HEK293T (cell line): ENCODE measurements around the gene ENTPD1.

Experiments
- CTCF ChIA-PET: fragments of 350-600 bp; formaldehyde crosslinking; extraction: SDS; loops from one replicate; lab custom pipeline; 2021; ENCODE audit warnings: antibody characterized with exemption, inconsistent platforms; lab: Yijun Ruan, JAX
- POLR2A ChIA-PET: fragments of 350-600 bp; formaldehyde crosslinking; extraction: SDS; loops from one replicate; lab custom pipeline; 2020; ENCODE audit warnings: antibody characterized with exemption, inconsistent platforms; lab: Yijun Ruan, JAX
- DNase-seq: peaks from one replicate; pipeline ENCODE4 v3.0.0; 2012; ENCODE audit warnings: mixed read lengths; ENCODE audit errors: extremely low spot score
- ARNT ChIP-seq: fragments of 450-650 bp; IDR thresholded peaks from 2 replicates; pipeline ENCODE4 v1.6.1; 2017; ENCODE audit warnings: mild to moderate bottlenecking
- BHLHE40 ChIP-seq: fragments of 450-650 bp; IDR thresholded peaks from 2 replicates; pipeline ENCODE4 v1.6.1; 2016; ENCODE audit warnings: mild to moderate bottlenecking, moderate library complexity, borderline replicate concordance
- CTBP1 ChIP-seq: fragments of 450-650 bp; IDR thresholded peaks from 2 replicates; pipeline ENCODE4 v1.6.1; 2016; ENCODE audit warnings: borderline replicate concordance
- ELF4 ChIP-seq: fragments of 450-650 bp; IDR thresholded peaks from 2 replicates; pipeline ENCODE4 v1.6.1; 2017; ENCODE audit warnings: antibody characterized with exemption
- FOXA1 ChIP-seq: fragments of 450-650 bp; IDR thresholded peaks from 2 replicates; pipeline ENCODE4 v1.6.1; 2016; ENCODE audit warnings: mild to moderate bottlenecking
- FOXK2 ChIP-seq: fragments of 450-650 bp; IDR thresholded peaks from 2 replicates; pipeline ENCODE4 v1.6.1; 2016; ENCODE audit warnings: mild to moderate bottlenecking
- FOXM1 ChIP-seq: fragments of 450-650 bp; IDR thresholded peaks from 2 replicates; pipeline ENCODE4 v1.6.1; 2017; ENCODE audit warnings: mild to moderate bottlenecking, borderline replicate concordance
- HDGF ChIP-seq: fragments of 450-650 bp; IDR thresholded peaks from 2 replicates; pipeline ENCODE4 v1.6.1; 2017; ENCODE audit warnings: antibody characterized with exemption, borderline replicate concordance
- L3MBTL2 ChIP-seq: fragments of 450-650 bp; conservative IDR thresholded peaks from 2 replicates; pipeline ENCODE4 v1.6.1; 2016; ENCODE audit warnings: mild to moderate bottlenecking
- LEF1 ChIP-seq: fragments of 450-650 bp; IDR thresholded peaks from 2 replicates; pipeline ENCODE4 v1.6.1; 2017; ENCODE audit warnings: mild to moderate bottlenecking, borderline replicate concordance
- NFRKB ChIP-seq: fragments of 450-650 bp; IDR thresholded peaks from 2 replicates; pipeline ENCODE4 v1.6.1; 2016; ENCODE audit warnings: mild to moderate bottlenecking, moderate library complexity
- SP1 ChIP-seq: fragments of 450-650 bp; IDR thresholded peaks from 2 replicates; pipeline ENCODE4 v1.6.1; 2017
- SUZ12 ChIP-seq: fragments of 450-650 bp; IDR thresholded peaks from 2 replicates; pipeline ENCODE4 v1.6.1; 2016; ENCODE audit warnings: mild to moderate bottlenecking
- ZNF384 ChIP-seq: fragments of 450-650 bp; IDR thresholded peaks from 2 replicates; pipeline ENCODE4 v1.6.1; 2016
- TF ChIP-seq, protein P1 (sequence below): fragments of 450-650 bp; IDR thresholded peaks from 2 replicates; pipeline ENCODE4 v1.6.1; 2016

ENTPD1 gene

DNA sequence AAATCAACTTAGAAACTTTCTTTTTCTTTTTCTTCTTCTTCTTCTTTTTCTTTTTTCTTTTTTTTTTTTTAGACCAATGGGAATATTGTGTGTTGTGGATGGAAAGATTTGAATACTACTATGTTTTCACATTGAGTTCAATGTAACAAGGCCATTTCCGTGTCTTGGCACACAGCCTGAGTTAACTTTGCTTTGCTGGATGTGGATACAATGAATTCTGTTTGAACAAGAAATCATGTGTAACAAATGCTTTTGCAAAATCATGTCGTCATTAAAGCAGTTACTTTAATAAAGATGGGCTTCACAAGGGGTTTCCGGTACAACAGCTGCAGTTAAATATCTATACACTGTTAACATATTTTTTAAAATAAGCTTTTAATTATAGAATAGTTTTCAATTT is 13.5 kb upstream of the ENTPD1 start:
- ChIA-PET CTCF (interaction anchor here (0.7 kb wide), 1 partner anchor 65 kb away, joined by 3 read pairs; no protein-coding TSS in a partner anchor), POLR2A (no interaction called here)
- DNase-seq: no peak

GRCh38 chr10:95742962-95743535 is 12.9 kb upstream of the ENTPD1 start:
- ChIA-PET POLR2A (no interaction called here), CTCF (no interaction called here)
- no peak for DNase-seq
- TF ChIP-seq ARNT: no peak

More for the DNA sequence above, 13.5 kb upstream of the ENTPD1 start:
- TF ChIP-seq NFRKB: no peak

GRCh38 chr10:95745501-95745900 is 10.5 kb upstream of the ENTPD1 start:
- no peak for TF ChIP-seq ZNF384
- TF ChIP-seq SUZ12: no peak
- no peak for TF ChIP-seq FOXM1
- TF ChIP-seq SP1: no peak
- TF ChIP-seq NFRKB: no peak
- TF ChIP-seq ARNT: no peak
- TF ChIP-seq BHLHE40: no peak
- TF ChIP-seq, protein P1, sequence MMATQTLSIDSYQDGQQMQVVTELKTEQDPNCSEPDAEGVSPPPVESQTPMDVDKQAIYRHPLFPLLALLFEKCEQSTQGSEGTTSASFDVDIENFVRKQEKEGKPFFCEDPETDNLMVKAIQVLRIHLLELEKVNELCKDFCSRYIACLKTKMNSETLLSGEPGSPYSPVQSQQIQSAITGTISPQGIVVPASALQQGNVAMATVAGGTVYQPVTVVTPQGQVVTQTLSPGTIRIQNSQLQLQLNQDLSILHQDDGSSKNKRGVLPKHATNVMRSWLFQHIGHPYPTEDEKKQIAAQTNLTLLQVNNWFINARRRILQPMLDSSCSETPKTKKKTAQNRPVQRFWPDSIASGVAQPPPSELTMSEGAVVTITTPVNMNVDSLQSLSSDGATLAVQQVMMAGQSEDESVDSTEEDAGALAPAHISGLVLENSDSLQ: no peak
- ChIA-PET CTCF (interaction anchor here (1.2 kb wide), 1 partner anchor 52 kb away, joined by 5 read pairs; the partner anchor contains the start of gene TCTN3), POLR2A (no interaction called here)
- DNase-seq: no peak

DNA sequence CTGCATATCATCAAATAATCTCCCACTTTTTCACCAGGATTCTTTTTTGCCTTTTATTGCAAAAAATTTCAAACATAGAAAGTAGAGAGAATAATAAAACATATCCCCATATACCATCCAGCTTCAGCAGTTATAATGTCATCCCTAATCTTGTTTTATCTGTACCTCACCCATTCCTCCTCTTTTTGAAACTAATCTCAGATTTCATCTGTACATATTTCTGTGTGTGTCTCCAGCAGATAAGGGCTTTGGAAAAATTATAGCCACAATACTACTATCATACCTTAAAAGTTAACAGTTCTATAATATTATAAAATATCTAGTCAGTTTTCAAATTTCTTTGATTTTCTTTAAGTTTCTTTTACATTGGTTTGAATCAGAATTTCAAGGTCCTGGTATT is 7.6 kb upstream of the ENTPD1 start:
- POLR2A ChIA-PET: no interaction called here
- CTCF ChIA-PET: no interaction called here
- no peak for DNase-seq
- TF ChIP-seq FOXA1 (no peak), BHLHE40 (no peak), FOXM1 (no peak), SUZ12 (no peak), FOXK2 (no peak), SP1 (no peak), ELF4 (no peak), CTBP1 (no peak), LEF1 (no peak), NFRKB (no peak)
- TF ChIP-seq, protein P1: no peak

GRCh38 chr10:95755511-95756004 is 405 bp upstream of the ENTPD1 start:
- ChIA-PET CTCF (interaction anchor here (1.5 kb wide), 1 partner anchor 62 kb away, joined by 7 read pairs; the partner anchor contains the start of gene TCTN3), POLR2A (no interaction called here)
- no peak for TF ChIP-seq CTBP1
- TF ChIP-seq SP1: no peak
- TF ChIP-seq LEF1: no peak
- TF ChIP-seq FOXA1: no peak
- TF ChIP-seq FOXM1: no peak
- TF ChIP-seq HDGF: no peak
- TF ChIP-seq L3MBTL2: no peak
- DNase-seq: no peak

- DNase-seq: no peak
Measured at GRCh38 chr10:95756809-95757684, 1.1 kb downstream of the ENTPD1 start.

More at GRCh38 chr10:95756809-95757684, 1.1 kb downstream of the ENTPD1 start:
- no peak for TF ChIP-seq BHLHE40
- no peak for TF ChIP-seq ZNF384
- TF ChIP-seq SP1: no peak
- no peak for TF ChIP-seq ARNT
- no peak for TF ChIP-seq CTBP1
- no peak for TF ChIP-seq SUZ12
- no peak for TF ChIP-seq HDGF
- TF ChIP-seq, protein P1: no peak
- no peak for TF ChIP-seq NFRKB
- no peak for TF ChIP-seq FOXA1
- no peak for TF ChIP-seq L3MBTL2
- TF ChIP-seq FOXM1: no peak
- ChIA-PET CTCF (interaction anchor here (1.5 kb wide), 1 partner anchor 63 kb away, joined by 7 read pairs; the partner anchor contains the start of gene TCTN3), POLR2A (no interaction called here)
